ENCODE results near the gene MORN1.

The MORN1 gene

DNA sequence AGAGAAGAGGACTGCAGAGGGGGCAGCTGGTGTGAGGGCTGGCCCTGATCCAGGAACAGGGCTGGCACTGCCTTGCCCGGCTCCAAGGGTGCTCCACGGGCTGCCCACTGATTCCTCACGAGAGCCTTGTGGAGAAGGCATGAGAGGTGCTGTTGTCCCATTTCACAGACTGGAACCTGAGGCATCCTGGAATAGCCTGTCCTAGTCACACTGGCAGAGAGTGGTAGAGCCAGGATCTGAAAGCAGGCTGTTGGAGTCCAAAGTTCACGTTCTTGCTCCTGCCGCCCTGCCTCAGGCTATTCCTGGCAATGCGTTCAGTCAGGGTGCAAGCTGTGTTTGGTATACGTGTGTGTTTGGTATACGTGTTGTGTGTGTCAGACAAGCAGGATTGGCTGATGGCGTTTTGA lies 2.1 kb upstream of the MORN1 start:
- Histone ChIP-seq H3K27me3 (ENCODE audit: insufficient read depth, poor library complexity, severe bottlenecking) (no peaks in the 10 kb centered on the region), H3K27ac (replicated peaks) (no peak overlapping the region), H3K4me3 (replicated peaks; ENCODE audit: insufficient read depth, low read length) (no peak overlapping the region)
- TF ChIP-seq, protein P1, sequence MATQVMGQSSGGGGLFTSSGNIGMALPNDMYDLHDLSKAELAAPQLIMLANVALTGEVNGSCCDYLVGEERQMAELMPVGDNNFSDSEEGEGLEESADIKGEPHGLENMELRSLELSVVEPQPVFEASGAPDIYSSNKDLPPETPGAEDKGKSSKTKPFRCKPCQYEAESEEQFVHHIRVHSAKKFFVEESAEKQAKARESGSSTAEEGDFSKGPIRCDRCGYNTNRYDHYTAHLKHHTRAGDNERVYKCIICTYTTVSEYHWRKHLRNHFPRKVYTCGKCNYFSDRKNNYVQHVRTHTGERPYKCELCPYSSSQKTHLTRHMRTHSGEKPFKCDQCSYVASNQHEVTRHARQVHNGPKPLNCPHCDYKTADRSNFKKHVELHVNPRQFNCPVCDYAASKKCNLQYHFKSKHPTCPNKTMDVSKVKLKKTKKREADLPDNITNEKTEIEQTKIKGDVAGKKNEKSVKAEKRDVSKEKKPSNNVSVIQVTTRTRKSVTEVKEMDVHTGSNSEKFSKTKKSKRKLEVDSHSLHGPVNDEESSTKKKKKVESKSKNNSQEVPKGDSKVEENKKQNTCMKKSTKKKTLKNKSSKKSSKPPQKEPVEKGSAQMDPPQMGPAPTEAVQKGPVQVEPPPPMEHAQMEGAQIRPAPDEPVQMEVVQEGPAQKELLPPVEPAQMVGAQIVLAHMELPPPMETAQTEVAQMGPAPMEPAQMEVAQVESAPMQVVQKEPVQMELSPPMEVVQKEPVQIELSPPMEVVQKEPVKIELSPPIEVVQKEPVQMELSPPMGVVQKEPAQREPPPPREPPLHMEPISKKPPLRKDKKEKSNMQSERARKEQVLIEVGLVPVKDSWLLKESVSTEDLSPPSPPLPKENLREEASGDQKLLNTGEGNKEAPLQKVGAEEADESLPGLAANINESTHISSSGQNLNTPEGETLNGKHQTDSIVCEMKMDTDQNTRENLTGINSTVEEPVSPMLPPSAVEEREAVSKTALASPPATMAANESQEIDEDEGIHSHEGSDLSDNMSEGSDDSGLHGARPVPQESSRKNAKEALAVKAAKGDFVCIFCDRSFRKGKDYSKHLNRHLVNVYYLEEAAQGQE (IDR thresholded peaks at IDR 0.05; ENCODE audit: insufficient replicate concordance, low read depth): no peak
- no peak for TF ChIP-seq GABPA (IDR thresholded peaks at IDR 0.05; ENCODE audit: low read depth)
- DNase-seq (ENCODE audit: low read depth in 1 of 2, low spot score in 1 of 2): no peak

DNA sequence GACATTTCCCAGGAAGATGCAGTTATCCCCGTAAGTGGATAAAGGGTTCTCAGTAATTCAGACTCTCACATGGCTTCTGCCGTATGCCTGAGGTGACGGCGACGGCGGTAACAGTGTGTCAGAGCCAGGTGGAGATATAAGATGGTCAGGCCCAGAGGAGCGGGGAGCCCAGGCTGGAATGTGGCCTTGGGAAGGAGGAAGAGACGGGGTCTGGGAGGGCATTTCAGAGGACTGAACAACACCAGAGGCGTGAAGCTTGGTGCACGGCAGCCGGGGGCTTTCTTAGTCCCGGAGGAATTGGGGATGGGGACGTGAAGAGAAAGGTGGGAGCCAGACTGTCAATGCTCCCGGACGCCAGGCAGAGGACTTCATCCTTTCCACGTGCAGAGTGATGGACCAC lies 1.3 kb upstream of the MORN1 start:
- TF ChIP-seq, protein P2, sequence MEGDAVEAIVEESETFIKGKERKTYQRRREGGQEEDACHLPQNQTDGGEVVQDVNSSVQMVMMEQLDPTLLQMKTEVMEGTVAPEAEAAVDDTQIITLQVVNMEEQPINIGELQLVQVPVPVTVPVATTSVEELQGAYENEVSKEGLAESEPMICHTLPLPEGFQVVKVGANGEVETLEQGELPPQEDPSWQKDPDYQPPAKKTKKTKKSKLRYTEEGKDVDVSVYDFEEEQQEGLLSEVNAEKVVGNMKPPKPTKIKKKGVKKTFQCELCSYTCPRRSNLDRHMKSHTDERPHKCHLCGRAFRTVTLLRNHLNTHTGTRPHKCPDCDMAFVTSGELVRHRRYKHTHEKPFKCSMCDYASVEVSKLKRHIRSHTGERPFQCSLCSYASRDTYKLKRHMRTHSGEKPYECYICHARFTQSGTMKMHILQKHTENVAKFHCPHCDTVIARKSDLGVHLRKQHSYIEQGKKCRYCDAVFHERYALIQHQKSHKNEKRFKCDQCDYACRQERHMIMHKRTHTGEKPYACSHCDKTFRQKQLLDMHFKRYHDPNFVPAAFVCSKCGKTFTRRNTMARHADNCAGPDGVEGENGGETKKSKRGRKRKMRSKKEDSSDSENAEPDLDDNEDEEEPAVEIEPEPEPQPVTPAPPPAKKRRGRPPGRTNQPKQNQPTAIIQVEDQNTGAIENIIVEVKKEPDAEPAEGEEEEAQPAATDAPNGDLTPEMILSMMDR (IDR thresholded peaks at IDR 0.05; ENCODE audit: insufficient read depth, low read length): no peak
- TF ChIP-seq POLR2AphosphoS5 (IDR thresholded peaks at IDR 0.05; ENCODE audit: low read depth) (no peak), SPI1 (IDR thresholded peaks at IDR 0.05; ENCODE audit: borderline replicate concordance, low read depth) (no peak), GABPA (IDR thresholded peaks at IDR 0.05; ENCODE audit: low read depth) (no peak)
- TF ChIP-seq, protein P1 (IDR thresholded peaks at IDR 0.05; ENCODE audit: insufficient replicate concordance, low read depth): no peak
- Histone ChIP-seq H3K27me3 (ENCODE audit: insufficient read depth, poor library complexity, severe bottlenecking) (no peaks in the 10 kb centered on the region), H3K4me3 (replicated peaks; ENCODE audit: insufficient read depth, low read length) (peak overlapping the region; percentile 87), H3K27ac (replicated peaks) (peak overlapping the region; percentile 49)
- DNase-seq (ENCODE audit: low read depth in 1 of 2, low spot score in 1 of 2): no peak

DNA sequence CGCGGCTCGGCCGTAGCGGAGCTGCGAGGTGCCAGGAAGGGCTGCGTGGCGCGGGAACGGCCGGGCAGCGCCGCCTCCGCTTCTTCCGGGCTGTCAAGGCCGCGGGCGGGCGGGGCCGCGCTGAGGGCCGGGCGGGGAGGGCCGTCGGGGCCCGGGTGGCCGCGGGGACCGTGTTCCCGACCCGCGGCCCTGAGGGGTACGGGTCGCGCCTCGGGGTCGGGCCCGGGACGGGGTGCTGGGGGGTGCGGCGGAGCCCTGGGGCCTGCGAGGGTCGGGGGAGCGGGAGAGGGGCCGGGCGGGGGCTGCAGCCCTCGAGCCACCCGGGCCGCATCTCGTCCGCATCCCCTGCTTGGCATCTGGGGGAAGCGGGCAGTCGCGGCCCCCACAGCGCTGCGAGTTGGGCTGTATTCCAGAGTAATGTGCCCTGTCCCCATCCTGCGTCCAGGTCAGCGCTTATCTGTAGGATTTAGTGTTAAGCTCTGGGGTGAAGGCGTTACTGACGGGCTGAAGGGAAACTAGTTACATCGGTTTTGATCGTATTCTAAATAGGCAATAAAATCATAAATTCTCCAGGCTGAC lies 666 bp upstream of the MORN1 start:
- TF ChIP-seq, protein P2 (IDR thresholded peaks at IDR 0.05; ENCODE audit: insufficient read depth, low read length): no peak
- TF ChIP-seq POLR2AphosphoS5 (IDR thresholded peaks at IDR 0.05; ENCODE audit: low read depth): no peak
- no peak for TF ChIP-seq GABPA (IDR thresholded peaks at IDR 0.05; ENCODE audit: low read depth)
- TF ChIP-seq, protein P1 (IDR thresholded peaks at IDR 0.05; ENCODE audit: insufficient replicate concordance, low read depth): no peak
- TF ChIP-seq SPI1 (IDR thresholded peaks at IDR 0.05; ENCODE audit: borderline replicate concordance, low read depth): no peak
- no peak for DNase-seq (ENCODE audit: low read depth in 1 of 2, low spot score in 1 of 2)
- H3K27me3 ChIP-seq (ENCODE audit: insufficient read depth, poor library complexity, severe bottlenecking): no peaks in the 10 kb centered on the region
- H3K4me3 ChIP-seq (replicated peaks; ENCODE audit: insufficient read depth, low read length): peak overlapping the region; percentile 87
- peak overlapping the region; percentile 49 for H3K27ac ChIP-seq (replicated peaks)

All from HL-60 (cell line).